ENCODE results near the gene PLCL2.

Gene PLCL2

GRCh38 chr3:17038900-17039553, 154.3 kb downstream of the PLCL2 start:
- in situ Hi-C loops (cut with HindIII; ENCODE audit: low sequenced_read_pairs) = no loop called here

- in situ Hi-C loops (cut with HindIII; ENCODE audit: low sequenced_read_pairs) = no loop called here
These were observed 154.8 kb downstream of the PLCL2 start for GRCh38 chr3:17039594-17039993.

- in situ Hi-C loops (cut with HindIII; ENCODE audit: low sequenced_read_pairs) = no loop called here
These were observed 155.7 kb downstream of the PLCL2 start for GRCh38 chr3:17040322-17040989.

- in situ Hi-C loops (cut with HindIII; ENCODE audit: low sequenced_read_pairs) = no loop called here
These were observed 156.2 kb downstream of the PLCL2 start for GRCh38 chr3:17040990-17041377.

- in situ Hi-C loops (cut with HindIII; ENCODE audit: low sequenced_read_pairs) = no loop called here
These were observed 160.1 kb downstream of the PLCL2 start for GRCh38 chr3:17044855-17045254.

- in situ Hi-C loops (cut with HindIII; ENCODE audit: low sequenced_read_pairs) = no loop called here
These were observed 160.9 kb downstream of the PLCL2 start for GRCh38 chr3:17045705-17046104.

GRCh38 chr3:17046623-17047022, 161.9 kb downstream of the PLCL2 start:
- in situ Hi-C loops (cut with HindIII; ENCODE audit: low sequenced_read_pairs) = no loop called here

- in situ Hi-C loops (cut with HindIII; ENCODE audit: low sequenced_read_pairs) = no loop called here
These were observed 162.4 kb downstream of the PLCL2 start for GRCh38 chr3:17047162-17047561.

GRCh38 chr3:17047894-17048293, 163.1 kb downstream of the PLCL2 start:
- in situ Hi-C loops (cut with HindIII; ENCODE audit: low sequenced_read_pairs) = no loop called here

GRCh38 chr3:17050071-17050470, 165.3 kb downstream of the PLCL2 start:
- in situ Hi-C loops (cut with HindIII; ENCODE audit: low sequenced_read_pairs) = no loop called here

GRCh38 chr3:17050506-17050905, 165.8 kb downstream of the PLCL2 start:
- in situ Hi-C loops (cut with HindIII; ENCODE audit: low sequenced_read_pairs) = no loop called here

- in situ Hi-C loops (cut with HindIII; ENCODE audit: low sequenced_read_pairs) = no loop called here
These were observed 167.6 kb downstream of the PLCL2 start for GRCh38 chr3:17052363-17052762.

GRCh38 chr3:17054301-17054981, 169.7 kb downstream of the PLCL2 start:
- in situ Hi-C loops (cut with HindIII; ENCODE audit: low sequenced_read_pairs) = no loop called here

GRCh38 chr3:17054982-17055343, 170.2 kb downstream of the PLCL2 start:
- in situ Hi-C loops (cut with HindIII; ENCODE audit: low sequenced_read_pairs) = no loop called here

GRCh38 chr3:17055374-17056276, 170.9 kb downstream of the PLCL2 start:
- in situ Hi-C loops (cut with HindIII; ENCODE audit: low sequenced_read_pairs) = no loop called here

GRCh38 chr3:17057321-17057720, 172.6 kb downstream of the PLCL2 start:
- in situ Hi-C loops (cut with HindIII; ENCODE audit: low sequenced_read_pairs) = no loop called here

GRCh38 chr3:17059989-17060550, 175.3 kb downstream of the PLCL2 start:
- in situ Hi-C loops (cut with HindIII; ENCODE audit: low sequenced_read_pairs) = no loop called here

- in situ Hi-C loops (cut with HindIII; ENCODE audit: low sequenced_read_pairs) = no loop called here
These were observed 176.2 kb downstream of the PLCL2 start for GRCh38 chr3:17061005-17061404.

GRCh38 chr3:17062736-17063135, 178.0 kb downstream of the PLCL2 start:
- in situ Hi-C loops (cut with HindIII; ENCODE audit: low sequenced_read_pairs) = no loop called here

GRCh38 chr3:17063596-17063995, 178.8 kb downstream of the PLCL2 start:
- in situ Hi-C loops (cut with HindIII; ENCODE audit: low sequenced_read_pairs) = no loop called here

GRCh38 chr3:17065315-17065714, 180.6 kb downstream of the PLCL2 start:
- in situ Hi-C loops (cut with HindIII; ENCODE audit: low sequenced_read_pairs) = no loop called here

All from DLD1 (cell line).